ENCODE data around the gene OR2S2.
"Not testable (repeated sequence)": the region's sequence is repeated elsewhere in the genome, so short reads cannot be mapped to it uniquely, and the experiment has no call there.

Gene OR2S2, protein sequence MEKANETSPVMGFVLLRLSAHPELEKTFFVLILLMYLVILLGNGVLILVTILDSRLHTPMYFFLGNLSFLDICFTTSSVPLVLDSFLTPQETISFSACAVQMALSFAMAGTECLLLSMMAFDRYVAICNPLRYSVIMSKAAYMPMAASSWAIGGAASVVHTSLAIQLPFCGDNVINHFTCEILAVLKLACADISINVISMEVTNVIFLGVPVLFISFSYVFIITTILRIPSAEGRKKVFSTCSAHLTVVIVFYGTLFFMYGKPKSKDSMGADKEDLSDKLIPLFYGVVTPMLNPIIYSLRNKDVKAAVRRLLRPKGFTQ

DNA sequence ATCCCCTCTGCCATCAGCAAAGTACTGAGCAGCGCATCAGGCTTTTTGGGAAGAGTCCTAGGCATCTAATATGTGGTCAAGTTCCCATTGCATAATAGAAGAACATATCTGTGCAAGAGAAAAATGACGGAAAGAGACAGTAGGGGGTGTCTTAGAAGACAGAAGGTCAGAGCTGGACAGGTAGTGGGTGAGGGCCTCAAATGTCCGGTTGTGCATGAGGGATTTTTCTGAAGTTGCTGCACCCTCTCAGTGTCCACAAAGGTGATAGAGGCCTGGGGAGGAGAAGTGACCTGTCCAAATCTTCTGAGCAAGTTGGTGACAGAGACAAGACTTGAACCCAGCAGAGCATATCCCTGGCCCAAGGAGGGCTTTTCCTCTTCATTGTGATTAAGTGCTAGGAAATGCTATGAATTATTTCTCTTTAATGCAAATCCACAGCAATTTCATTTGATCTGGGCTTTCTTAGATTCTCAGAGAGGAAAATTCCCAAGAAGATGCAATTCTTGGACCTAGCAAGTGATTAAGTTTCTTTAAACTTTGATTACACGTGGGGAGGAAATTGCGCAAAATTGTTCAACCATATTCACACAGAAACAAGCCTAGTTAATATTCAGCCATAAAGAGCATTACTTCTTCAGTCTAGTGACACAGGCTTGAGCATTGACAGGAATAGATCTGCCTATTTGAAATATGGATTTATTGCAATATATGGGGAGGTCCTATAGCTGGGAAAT is at the start of gene OR2S2:
TSS of gene OR2S2 (minus strand) at position 51 of the 734 bp plus-strand sequence. CDS start 56 bp downstream, outside the sequence.
- no peak for DNase-seq (ENCODE audit: low read depth)

DNA sequence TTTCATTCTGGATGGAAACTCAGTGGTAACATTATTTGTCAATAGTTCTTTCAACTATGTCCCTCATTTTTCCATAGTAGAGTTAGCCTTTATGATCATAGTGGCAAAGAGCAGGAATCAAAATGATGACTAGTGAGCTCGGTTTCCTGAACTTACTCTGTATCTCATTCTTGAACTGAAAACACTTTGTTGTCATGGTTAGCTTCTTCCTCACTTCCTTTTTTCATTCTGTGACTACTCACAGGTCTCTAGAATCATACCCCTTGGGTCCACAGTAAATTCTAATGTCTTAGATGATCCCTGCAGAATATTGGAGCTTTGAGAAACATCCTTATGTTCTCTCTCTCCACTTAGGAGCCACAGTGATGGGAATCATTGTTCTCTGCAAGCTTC is 49.4 kb upstream of the OR2S2 start:
- DNase-seq (ENCODE audit: low read depth), result no peak

DNA sequence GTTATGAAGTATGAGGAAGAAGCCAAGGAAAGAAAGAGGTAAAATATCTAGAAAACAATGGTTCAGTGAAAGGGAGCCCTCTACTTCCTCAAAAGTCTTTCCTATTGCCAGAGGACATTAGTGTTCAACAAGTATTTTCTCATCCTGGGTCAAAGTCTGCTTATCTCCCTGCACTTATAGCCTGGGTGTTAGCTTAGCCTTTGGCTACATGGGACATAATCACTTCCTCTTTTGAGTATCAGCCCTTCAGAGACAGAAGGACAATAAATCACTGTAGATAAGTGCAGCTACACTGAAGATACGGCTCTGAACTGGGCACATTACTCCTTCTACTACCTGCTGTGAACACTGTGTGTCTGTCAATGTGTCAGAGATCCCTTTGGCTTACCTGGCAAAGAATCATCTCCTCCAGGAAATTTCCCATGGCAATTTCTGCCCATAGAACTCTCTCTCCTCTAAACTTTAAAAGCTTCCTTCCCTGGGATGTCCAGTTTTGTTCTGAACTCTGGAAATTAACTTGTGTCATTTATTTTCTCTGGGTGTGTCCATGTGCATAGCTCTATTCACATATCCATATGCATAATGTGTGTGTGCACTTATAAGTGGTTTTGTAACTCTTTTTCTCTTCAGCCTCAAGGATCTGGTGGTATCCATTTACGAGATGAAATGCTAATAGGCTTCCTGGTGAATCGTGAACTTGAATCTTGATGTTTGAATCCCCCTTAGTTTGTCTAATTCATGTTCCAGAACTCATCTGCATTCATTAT is 48.8 kb upstream of the OR2S2 start:
- no peak for DNase-seq (ENCODE audit: low read depth)

DNA sequence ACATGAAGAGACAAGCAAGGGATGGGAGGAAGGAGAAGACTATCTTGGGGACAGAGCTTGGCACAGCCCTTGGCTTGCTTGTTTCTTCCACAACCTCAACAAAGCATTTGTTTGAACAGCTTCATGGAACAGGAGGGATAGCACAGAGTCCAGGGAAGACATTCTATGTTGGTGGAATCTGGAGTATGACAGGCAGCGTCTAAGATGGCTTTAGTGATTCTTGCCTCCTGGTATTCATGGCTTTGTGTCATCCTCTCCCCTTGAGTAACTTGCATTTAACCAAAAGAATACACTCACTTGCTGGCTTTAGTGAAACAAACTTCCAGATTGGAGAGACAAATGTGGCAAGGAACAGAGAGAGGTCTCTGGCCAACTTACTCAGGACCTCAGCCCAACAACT is 47.9 kb upstream of the OR2S2 start:
- no peak for DNase-seq (ENCODE audit: low read depth)

DNA sequence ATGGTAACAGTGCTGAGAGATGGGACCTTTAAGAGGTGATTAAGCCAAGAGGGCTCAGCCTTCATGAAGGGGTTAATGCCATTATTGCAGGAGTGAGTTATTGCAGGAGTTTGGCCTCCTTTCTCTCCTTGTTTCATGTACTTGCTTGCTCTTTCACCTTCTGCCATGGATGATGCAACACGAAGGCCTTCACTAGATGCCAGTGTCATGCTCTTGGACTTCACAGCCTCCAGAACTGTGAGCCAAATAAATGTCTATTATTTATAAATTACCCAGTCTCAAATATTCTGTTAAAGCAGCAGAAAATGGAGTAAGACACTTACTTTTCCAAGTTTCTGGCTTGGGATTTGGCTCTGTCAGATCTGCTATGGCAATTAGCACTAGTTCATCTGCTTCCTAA is 40.4 kb upstream of the OR2S2 start:
- DNase-seq (ENCODE audit: low read depth), result no peak

DNA sequence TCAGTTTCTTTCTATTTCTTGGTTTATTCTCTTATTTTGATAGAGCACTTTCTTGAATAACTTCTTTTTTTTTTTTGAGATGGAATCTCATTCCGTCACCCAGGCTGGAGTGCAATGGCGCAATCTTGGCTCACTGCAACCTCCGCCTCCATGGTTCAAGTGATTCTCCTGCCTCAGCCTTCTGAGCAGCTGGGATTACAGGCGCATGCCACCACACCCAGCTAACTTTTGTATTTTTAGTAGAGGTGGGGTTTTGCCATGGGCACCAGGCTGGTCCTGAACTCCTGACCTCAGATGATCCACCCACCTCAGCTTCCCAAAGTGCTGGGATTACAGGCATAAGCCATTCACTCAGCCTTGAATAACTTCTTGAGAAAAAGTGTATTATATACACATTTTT is 39.1 kb upstream of the OR2S2 start:
- not testable (repeated sequence) for DNase-seq (ENCODE audit: low read depth)

DNA sequence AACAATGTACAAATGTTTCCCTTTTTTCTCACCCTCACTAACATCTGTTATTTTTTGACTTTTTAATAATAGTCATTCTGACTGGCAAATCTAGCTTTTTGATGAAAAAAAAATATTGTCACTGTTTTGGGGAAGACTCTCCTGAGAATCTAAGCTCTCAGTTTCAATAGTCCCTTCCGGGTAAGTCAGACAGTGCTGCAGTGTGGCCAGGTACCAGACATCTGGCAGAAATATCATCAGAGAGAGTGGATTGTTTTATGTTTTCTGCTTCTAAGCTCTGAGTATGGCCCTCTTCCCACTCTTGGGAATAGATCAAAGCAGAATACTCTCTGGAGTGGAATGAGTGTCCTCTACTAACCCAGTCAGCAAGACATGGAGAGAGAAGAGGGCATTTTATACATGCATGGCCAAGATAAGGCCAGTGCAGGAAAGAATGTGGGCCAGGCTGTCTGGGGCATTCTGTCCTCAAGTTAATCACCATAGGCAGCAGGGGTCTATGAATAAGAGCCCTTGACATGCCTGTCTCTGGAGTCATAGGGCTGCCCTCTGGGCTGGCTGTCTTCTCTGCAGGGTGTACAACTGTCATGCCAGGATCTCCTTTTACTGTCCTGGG is 38.5 kb upstream of the OR2S2 start:
- no peak for DNase-seq (ENCODE audit: low read depth)

DNA sequence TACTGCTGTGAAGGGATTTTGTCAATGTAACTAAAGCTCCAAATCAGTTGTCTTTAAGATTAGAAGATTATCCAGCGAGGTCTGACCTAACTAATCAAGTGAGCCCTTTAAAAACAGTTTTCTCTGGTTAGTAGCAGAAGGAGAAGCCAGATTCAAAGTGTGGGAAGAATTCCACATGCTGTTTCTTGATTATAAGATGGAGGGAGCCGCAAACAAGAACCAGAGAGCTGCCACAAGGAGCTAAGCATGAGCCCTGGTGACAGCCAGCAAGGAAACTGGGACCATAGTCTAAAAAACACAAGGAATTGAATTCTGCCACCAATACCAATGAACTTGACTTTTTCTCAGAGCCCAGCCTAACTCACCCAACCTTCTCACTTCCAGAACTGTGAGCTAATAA is 37.0 kb upstream of the OR2S2 start:
- no peak for DNase-seq (ENCODE audit: low read depth)

DNA sequence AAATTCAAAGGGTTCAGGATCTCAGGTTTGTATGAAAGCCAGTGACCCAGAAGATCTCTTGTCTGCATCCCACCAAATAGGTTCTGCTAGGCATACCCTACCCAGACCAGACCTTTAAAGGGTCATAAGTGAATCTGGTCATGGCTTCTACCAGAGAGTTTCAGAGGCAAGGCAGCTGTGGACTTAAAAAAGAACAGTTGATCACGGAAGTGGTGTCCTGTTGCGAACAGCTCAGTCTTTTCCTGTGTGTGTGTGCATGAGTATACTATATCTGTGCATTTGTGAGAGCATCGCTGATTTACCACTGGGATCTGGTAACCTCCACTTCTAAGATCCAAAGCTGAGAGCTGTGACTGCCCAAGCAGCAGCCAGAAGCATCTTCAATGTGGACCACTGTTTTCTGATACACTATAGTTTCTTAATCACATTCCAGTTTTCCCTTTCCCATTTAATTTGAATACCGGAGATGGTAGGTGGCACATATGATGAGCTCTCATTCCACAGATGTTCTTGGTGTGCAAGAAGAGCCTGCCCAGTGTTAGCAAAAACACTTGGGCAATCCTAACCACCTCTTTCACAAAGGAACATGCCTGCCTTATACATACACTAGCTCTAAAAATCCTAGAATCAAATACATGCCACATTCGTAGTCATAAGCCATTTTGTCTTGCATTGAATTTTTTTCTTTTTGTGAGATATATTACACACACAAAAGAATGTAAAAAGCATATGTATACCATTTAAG is 36.2 kb upstream of the OR2S2 start:
- DNase-seq (ENCODE audit: low read depth), result no peak

DNA sequence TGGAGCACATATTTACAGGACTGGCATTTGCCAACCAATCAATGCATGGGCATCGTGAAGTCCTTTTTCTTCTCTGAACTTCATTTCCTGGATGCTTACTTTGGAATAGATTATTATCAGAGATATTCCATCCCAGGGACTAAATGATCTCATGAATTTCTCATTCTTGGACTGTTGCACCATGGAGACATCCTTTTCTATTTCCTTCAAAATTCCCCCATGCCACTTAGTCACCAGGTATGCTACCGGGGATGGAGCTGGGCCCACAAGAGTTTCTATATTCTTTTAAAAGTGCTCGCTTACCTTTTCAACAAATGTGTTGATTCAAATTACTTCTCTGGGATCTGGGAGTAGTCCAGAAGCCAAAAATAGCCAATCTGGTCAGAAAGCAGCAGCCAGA is 35.2 kb upstream of the OR2S2 start:
- not testable (repeated sequence) for DNase-seq (ENCODE audit: low read depth)

DNA sequence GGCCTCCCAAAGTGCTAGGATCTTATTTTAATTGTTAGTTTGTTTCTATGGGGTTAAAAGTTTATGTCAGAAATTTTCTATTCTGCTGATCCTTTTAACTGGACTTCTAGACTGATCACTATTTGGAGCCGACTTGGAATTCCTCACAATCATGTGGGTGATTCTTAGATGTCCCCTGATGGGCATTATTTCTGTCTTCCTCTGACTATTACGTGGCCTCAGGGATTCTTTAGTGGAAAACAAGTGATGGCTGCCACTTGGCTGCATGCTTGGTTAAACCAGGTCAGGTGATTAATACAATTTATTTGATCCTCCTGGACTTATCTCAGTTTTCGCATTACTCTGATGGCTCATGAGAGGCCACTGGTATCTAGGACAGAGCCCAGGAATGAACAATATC is 32.2 kb upstream of the OR2S2 start:
- no peak for DNase-seq (ENCODE audit: low read depth)

DNA sequence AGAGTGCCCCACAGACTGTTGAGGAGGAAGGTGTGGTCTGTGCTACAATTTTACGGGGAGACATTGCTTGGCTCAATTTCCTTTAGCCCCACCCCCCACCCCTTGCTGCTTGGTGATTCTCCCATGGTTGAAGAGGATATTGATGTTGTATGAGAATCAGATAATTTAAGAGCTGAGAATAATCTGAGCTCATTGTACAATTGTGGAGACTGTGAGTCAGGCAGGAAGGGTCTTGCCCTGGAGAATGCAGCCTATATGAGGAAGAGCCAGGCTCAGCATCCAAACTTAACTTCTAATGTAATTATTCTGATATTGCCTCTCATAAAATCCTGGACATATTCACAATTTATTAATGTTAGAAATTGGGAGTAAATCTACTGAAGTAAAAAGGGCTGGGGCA is 26.1 kb upstream of the OR2S2 start:
- no peak for DNase-seq (ENCODE audit: low read depth)

DNA sequence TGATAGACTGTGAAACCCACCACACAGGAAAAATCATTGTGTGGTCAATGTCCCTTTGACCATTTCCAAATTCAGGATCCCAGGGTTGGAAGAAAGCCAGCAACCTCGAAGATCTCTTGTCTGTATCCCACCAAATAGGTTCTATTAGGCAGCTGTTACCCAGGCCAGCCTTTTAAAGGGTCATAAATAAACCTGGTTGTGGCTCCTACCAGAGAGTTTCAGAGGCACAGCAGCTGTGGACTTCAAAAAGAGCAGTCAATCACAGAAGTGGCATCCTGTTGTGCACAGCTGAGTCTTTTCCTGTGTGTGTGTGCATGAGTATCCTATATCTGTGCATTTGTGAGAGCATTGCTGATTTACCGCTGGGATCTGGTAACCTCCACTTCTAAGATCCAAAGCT is 23.7 kb upstream of the OR2S2 start:
- DNase-seq (ENCODE audit: low read depth), result no peak

DNA sequence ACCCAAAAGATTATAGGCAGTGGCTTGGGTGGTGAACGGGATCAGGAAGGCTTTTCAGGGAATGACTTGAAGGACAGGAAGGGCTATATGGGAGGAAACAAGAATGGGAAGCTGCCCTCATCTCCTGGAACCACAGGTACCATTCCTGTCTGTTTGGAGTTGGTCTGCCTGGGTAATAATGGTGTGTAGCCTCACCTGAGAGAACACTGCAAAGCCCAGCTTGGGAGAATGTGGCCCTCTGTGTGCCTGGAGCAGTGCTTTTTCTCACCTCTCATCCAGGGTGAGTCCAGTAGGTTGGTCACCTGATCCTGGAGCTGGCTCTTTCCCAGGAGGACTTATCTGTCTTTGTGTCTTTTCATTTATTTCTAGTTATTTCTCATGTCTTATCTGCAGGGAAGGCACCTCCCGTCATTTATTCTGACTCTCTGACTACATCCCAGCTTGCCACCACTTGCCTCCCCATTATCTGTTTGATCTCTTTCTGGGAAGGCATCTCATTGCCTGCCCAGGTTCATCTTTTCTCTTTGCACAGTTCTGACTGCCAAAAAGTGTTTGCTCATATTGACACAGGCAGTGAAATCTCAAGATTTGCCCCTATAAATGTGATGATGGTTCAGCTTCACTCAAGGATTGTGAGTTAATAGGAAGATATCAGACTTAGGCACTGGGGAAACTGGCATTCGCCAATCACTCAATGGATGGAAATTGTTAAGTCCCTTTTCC is 22.5 kb upstream of the OR2S2 start:
- DNase-seq (ENCODE audit: low read depth), result no peak

DNA sequence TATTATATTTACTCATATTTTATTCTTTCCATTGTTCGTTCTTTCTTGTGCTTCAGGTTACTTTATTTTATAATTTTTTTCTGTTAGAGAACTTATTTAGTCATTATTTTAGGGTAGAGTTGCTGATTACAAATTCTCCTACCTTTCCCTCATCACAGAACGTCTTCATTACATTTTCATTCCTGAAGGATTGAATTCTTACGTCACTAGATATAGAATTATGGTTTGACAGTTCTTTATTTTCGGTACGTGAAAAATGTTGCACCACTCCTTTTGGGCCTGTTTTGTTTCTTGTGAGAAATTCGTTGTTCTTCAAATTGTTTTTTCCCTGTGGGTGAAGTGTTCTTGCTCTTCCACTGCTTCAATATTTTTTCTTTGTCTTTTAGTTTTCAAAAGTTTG is 20.8 kb upstream of the OR2S2 start:
- no peak for DNase-seq (ENCODE audit: low read depth)

DNA sequence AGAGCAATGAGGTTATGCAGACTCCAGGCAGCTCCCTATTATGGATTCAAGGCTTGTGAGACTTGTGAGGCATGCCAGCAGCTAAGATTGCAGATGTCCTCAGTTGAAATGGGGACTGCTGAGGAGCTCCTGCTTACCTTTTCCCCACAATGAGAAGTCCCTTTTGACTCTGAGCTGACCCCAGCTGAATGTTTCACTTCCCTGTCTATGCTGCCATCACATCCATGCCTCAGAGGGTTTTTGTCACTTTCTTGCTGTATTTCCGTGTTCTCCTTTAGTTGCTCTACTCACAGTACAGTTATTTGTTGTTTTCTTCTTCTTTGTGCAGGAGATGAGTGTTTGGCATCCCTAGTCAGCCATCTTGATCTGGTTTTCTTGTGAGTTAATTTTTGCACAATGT is 18.8 kb upstream of the OR2S2 start:
- DNase-seq (ENCODE audit: low read depth), result no peak

DNA sequence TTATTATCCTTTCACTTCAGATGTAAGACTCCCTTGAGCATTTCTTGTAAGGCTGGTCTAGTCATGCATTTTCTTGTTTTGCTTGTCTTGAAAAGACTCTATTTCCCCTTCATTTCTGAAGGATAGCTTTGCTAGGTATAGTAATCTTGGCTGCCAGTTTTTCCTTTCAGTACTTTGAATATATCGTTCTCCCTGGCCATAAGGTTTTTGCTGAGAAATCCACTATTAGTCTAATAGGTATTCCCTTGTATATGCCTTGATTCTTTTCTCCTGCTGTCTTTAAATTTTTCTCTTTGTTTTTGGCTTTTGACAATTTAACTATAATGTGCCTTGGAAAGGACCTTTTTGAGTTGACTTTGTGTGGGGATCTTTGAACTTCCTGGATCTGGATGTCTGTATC is 16.8 kb upstream of the OR2S2 start:
- DNase-seq (ENCODE audit: low read depth), result no peak

DNA sequence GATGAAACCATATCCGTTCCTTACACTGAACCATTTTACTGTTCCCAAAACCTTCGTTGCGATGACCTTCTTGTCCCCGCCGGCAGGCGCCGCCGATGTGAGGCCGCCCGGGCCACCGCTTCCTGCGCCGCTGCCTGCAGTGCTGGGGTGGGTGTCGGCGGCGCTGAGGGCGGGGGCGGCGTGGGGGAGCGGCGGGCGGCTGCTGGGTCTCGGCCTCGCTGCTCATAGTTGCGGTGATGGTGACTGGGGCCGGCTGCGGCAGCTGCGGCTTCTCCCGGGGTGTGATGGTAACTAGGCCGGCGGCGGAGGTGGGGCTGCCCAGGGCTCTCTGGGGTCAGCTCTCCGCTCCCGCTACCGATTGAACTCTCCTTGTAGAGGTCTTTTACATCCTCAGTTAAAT is 14.1 kb upstream of the OR2S2 start:
- DNase-seq (ENCODE audit: low read depth), result no peak

DNA sequence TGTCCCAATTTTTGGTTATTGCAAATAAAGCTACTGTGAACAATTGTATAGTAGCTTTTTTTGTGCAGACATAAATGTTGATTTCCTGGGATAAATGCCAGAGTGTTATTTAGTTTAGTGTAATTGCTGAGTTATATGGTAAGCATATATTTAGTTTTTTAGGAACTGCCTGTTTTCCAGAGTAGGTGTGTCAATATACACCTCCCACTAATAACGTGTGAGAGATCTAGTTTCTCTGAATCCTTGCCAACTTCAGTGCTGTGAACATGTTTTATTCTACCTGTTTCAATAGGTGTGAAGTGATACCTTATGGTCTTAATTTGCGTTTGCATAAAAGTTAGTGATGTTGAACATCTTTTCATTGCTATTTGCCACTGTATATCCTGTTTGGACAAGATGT is 9.1 kb upstream of the OR2S2 start:
- no peak for DNase-seq (ENCODE audit: low read depth)

DNA sequence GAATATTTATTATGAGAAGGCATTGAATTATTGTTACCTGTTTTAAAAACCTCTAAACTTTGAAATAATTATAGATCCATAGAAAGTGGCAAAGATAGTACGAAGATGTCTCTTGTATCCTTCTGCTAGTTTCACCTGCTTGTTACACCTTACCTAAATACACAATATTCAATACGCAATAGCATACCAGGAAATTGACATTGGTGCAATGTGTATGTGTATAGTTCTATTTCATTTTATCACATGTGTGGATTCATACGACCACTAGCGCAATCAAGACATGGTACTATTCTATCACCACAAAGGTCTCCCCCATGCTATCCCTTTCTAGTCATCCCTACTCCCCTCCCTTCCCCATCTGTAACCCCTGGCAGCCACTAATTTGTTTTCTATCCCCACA is 8.5 kb upstream of the OR2S2 start:
- DNase-seq (ENCODE audit: low read depth), result no peak

DNA sequence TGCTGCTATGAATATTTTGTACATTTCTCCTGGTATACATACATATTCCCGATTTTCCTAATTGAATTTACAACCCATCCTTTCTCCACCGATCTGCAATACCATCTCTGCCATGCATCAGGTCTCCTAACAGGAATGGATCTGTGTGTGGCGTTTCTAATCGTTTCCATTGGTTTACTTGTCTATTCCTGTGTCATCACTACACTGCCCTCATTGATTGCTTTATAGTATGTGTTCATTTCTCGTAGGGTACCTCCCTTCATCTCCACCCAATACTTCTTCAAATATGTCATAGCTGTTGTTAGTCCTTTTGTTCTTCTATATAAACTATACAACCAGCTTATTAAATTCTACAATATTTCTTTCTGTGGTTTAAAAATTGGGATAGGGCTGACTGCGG is 7.1 kb upstream of the OR2S2 start:
- DNase-seq (ENCODE audit: low read depth), result no peak
